Sciatic nerve (tissue), 2 donors: ENCODE data around the gene TDRD6. TPM values are rescaled to one million over a fixed set of nuclear protein-coding genes. Genes with fewer than 3 reads are reported as not detected.

Experiments
- ATAC-seq: fragments of 200-7000 bp; cut with Tn5 transposase; one replicate; pipeline ENCODE4 v1.9.1; 2020; ENCODE audit warnings: mild to moderate bottlenecking, moderate library complexity
- DNase-seq: peaks from one replicate; pipeline ENCODE4 v3.0.0-alpha.2; 2020; ENCODE audit warnings: low spot score
- intact Hi-C: fragments of 100-400 bp; cut with DNase I; formaldehyde crosslinking; loops from one replicate; pipeline ENCODE4 v1.14.2; 2022
- total RNA-seq: library from RNA; stranded (reverse); fragmentation: NEBNext Ultra II Directional; extraction: Animal tissue kit (Norgen Biotek cat#: 25700); gene quantifications from one replicate; pipeline ENCODE4 v1.2.1, GENCODE V29; 2021
- donor health status: DM: no; HTN: no; CAD: no.
- donor health status: DM: no; HTN: no; CAD: no.

The TDRD6 gene
- total RNA-seq, 1 donor from 2014 or later = 1.9 TPM

- DNase-seq = no peak
- ATAC-seq = no peak
These were observed 13.3 kb upstream of the TDRD6 start for GRCh38 chr6:46674410-46674809.

DNA sequence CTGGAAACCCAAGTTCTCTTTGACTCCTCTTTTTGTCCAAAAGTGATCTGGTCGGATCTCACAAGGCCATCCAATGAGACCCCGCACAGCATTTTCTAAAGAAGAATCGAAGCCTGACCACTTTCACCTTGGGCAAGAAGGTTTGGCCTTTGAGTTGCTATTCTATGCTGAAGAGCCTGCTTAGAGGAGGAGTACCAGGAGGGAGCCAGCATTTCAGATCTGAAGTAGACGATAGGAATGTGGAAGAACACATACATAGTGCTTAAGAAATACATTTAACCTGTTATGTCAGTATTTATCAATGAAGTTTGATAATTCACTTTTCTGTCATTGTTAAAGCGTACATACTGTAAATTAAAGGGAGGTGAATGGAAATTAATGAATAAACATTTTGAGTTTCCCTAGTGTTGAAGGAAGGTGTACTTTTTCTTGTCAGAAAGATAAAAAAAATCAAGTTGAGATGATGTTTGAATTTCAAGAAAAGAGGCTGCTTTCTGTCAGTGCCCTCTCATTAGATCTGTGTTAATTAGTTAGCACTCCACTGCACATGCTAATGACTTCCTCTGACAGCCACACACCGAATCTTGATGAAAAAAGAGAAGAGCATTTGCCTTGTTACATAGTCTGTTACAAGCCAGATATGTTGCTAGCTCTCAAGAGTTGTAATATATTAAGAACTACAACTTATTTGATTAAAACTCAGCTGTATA lies 10.9 kb upstream of the TDRD6 start:
- intact Hi-C loops = no loop called here
- DNase-seq = no peak
- no peak for ATAC-seq

More at GRCh38 chr6:46674410-46674809, 13.3 kb upstream of the TDRD6 start:
- intact Hi-C loops = no loop called here

- no peak for DNase-seq
- intact Hi-C loops = no loop called here
- no peak for ATAC-seq
These were observed 10.4 kb upstream of the TDRD6 start for GRCh38 chr6:46677314-46677654.

- intact Hi-C loops = no loop called here
- DNase-seq = no peak
- ATAC-seq = no peak
These were observed 2.9 kb upstream of the TDRD6 start for GRCh38 chr6:46684771-46685170.

DNA sequence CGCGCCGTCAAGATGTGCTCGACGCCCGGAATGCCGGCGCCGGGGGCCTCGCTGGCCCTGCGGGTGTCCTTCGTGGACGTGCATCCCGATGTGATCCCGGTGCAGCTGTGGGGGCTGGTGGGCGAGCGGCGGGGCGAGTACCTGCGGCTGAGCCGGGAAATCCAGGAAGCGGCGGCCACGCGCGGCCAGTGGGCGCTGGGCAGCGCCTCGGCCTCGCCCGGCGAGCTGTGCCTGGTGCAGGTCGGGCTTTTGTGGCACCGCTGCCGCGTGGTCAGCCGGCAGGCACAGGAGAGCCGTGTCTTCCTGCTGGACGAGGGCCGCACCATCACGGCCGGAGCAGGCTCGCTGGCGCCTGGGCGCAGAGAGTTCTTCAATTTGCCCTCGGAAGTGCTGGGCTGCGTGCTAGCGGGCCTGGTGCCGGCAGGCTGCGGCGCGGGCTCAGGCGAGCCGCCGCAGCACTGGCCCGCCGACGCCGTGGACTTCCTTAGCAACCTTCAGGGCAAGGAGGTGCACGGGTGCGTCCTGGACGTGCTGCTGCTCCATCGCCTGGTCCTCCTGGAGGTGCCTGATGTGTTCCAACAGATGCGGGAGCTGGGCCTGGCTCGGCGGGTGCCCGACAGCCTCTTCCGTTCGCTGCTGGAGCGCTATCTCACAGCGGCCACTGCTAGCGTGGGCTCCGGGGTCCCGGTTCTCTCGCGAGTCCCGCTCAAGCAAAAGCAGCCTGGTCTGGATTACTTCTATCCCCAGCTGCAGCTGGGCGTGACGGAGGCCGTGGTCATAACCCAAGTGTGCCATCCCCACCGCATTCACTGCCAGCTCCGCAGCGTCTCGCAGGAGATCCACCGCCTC lies 656 bp downstream of the TDRD6 start:
- ATAC-seq (no peak), DNase-seq (no peak)
- intact Hi-C loops = no loop called here

- no peak for ATAC-seq
- intact Hi-C loops = no loop called here
These were observed 1.3 kb downstream of the TDRD6 start for GRCh38 chr6:46688966-46689335.

DNA sequence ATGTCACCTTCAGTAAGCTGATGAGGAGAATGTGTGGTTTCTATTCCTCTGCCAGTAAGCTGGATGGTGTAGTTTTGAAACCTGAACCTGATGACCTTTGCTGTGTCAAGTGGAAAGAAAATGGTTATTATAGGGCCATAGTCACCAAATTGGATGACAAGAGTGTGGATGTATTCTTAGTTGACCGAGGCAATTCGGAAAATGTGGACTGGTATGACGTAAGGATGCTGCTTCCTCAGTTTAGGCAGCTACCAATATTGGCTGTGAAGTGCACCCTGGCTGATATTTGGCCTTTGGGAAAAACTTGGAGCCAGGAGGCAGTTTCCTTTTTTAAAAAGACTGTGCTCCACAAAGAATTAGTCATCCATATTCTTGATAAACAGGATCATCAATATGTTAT lies 2.0 kb downstream of the TDRD6 start:
- intact Hi-C loops = no loop called here
- ATAC-seq (no peak), DNase-seq (no peak)

More at GRCh38 chr6:46688966-46689335, 1.3 kb downstream of the TDRD6 start:
- no peak for DNase-seq

GRCh38 chr6:46690141-46690755 lies 2.6 kb downstream of the TDRD6 start:
- intact Hi-C loops = no loop called here
- ATAC-seq (no peak), DNase-seq (no peak)

GRCh38 chr6:46690911-46691451 lies 3.3 kb downstream of the TDRD6 start:
- ATAC-seq = no peak
- DNase-seq = no peak
- intact Hi-C loops = no loop called here

DNA sequence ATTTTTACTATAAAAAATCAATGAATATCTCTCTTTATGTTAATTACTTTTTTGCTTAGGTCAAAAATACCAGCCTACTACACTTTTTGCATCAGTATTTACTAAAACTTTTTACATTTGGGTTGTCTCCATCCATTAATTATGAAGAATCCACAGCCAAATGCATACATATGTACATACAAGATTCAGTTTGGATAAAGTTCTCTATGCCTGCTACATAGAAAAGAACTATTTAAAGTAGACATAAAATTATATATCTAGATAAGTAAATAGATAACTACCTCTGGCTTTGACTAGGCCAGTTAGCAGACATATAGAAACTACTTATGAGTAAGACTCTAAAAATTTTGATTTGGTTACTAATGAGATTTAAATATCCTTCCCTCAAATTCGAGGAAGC lies 12.3 kb downstream of the TDRD6 start:
- ATAC-seq (no peak), DNase-seq (no peak)
- intact Hi-C loops = no loop called here

GRCh38 chr6:46704562-46704961 lies 16.9 kb downstream of the TDRD6 start:
- no peak for DNase-seq
- intact Hi-C loops = no loop called here
- peak; percentile 73 for ATAC-seq

- ATAC-seq = no peak
- intact Hi-C loops = no loop called here
- DNase-seq = no peak
These were observed 18.8 kb downstream of the TDRD6 start for GRCh38 chr6:46706464-46706863.

GRCh38 chr6:46711491-46711890 lies 23.8 kb downstream of the TDRD6 start:
- no peak for DNase-seq
- ATAC-seq = no peak
- intact Hi-C loops = no loop called here

DNA sequence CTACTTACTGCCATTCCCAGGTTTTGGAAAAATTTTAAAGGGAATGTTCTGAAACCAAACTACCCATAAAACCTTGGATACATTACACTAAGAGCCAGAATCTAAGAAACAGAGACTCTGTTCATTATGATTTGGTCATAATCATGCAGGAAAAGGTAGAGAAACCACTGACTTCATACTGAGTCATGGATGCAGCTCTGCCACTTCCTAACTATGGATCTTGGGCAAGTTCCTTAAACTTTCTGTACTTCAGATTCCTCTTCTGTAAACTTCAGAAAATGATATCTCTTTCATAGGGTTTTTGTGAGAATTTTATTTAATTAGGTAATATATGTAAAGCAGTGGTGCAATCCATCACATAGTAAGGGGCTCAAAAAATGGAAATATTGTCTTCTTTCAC lies 27.5 kb downstream of the TDRD6 start:
- DNase-seq = no peak
- ATAC-seq = no peak
- intact Hi-C loops = no loop called here

DNA sequence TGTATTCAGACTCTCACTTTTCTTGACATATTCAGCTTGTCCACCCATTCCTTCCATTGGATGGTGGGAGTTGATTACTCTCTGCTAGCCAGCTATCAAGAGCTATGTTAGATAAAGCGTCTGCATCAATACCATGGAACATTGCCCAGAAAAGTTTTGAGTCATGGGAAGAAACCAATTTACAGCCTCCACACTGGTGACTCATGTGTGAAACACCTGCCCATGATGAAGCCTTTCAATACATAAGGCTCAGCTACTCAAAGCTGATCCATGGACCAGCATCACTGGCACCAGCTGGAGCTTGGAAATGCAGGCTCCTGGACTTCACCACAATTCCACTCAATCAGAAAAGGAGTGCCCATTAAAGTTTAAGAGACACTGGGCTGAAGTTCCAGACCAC lies 31.4 kb downstream of the TDRD6 start:
- intact Hi-C loops = no loop called here
- ATAC-seq (no peak), DNase-seq (no peak)

DNA sequence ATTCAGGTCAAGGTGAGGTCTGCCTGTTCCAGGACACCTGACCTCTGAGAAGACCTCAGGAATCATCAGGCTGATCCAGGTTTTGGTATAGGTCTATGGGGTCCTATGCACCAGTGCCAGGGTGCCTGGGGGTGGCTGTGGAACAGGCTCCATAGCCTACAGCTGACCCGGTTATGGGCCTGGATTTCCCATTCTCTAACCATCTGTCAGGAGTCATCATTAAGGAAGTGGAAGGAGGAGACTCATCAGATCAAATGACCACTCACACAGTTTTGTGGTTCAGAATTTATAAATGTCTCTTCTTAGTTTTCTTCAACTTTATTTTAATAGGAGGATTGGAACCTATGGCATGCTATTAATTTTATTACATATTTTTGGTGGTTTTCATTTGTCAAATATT lies 32.7 kb downstream of the TDRD6 start:
- ATAC-seq = no peak
- intact Hi-C loops = loop anchor here (10.0 kb wide), 1 partner anchor 1804 kb away; no protein-coding TSS in a partner anchor
- no peak for DNase-seq

GRCh38 chr6:46729787-46730326 lies 42.2 kb downstream of the TDRD6 start:
- intact Hi-C loops = loop anchor here (10.0 kb wide), 1 partner anchor 1795 kb away; no protein-coding TSS in a partner anchor
- ATAC-seq (no peak), DNase-seq (no peak)

GRCh38 chr6:46730921-46731461 lies 43.3 kb downstream of the TDRD6 start:
- DNase-seq = no peak
- intact Hi-C loops = no loop called here
- no peak for ATAC-seq

- intact Hi-C loops = no loop called here
- DNase-seq = no peak
- ATAC-seq = no peak
These were observed 45.7 kb downstream of the TDRD6 start for GRCh38 chr6:46733341-46733801.
